ENCODE results near the gene ETFB. TPM values are rescaled to one million over a fixed set of nuclear protein-coding genes. Genes with fewer than 3 reads are reported as not detected.

Gene ETFB
- total RNA-seq, 4 donors from 2014 or later: 56.7 to 69.7 (median 63.6) TPM

- H3K27me3 ChIP-seq: no peaks in the 10 kb centered on the region
- peak overlapping the region; percentile 69 for H3K4me3 ChIP-seq
- H3K36me3 ChIP-seq: peaks cover 4% of the 10 kb centered on the region
- peaks cover 19% of the 10 kb centered on the region for H3K4me1 ChIP-seq
- no peaks in the 10 kb centered on the region for H3K9me3 ChIP-seq
- WGBS: under 1% methylated on average over 17 of the region's 107 CpGs
- peak overlapping the region; percentile 84 for H3K27ac ChIP-seq
- peak; percentile 100 for DNase-seq (ENCODE audit: low spot score in 2 of 2)
- TF ChIP-seq POLR2AphosphoS5 (IDR thresholded peaks at IDR 0.05): no peak
- TF ChIP-seq EP300 (IDR thresholded peaks at IDR 0.05): no peak
- peak; percentile 23 to 29 for TF ChIP-seq CTCF (IDR thresholded peaks at IDR 0.05)
- peak; percentile 44 to 64 for TF ChIP-seq POLR2A (IDR thresholded peaks at IDR 0.05)
Measured at GRCh38 chr19:51339687-51340656, 26.2 kb downstream of the ETFB start.

GRCh38 chr19:51339313-51339686 lies 26.9 kb downstream of the ETFB start:
- WGBS: under 1% methylated on average over 10 of the region's 10 CpGs
- H3K4me1 ChIP-seq: peaks cover 19% of the 10 kb centered on the region

GRCh38 chr19:51338563-51339312 lies 27.4 kb downstream of the ETFB start:
- DNase-seq (ENCODE audit: low spot score in 2 of 2): peak; percentile 91
- Histone ChIP-seq H3K4me1 (peaks cover 19% of the 10 kb centered on the region), H3K27ac (peak overlapping the region; percentile 35), H3K9me3 (no peaks in the 10 kb centered on the region), H3K27me3 (no peaks in the 10 kb centered on the region), H3K4me3 (peak overlapping the region; percentile 69), H3K36me3 (no peaks in the 10 kb centered on the region)
- TF ChIP-seq EP300 (IDR thresholded peaks at IDR 0.05) (no peak), CTCF (IDR thresholded peaks at IDR 0.05) (peak; percentile 75 to 89)
- 7% methylated on average over 30 of the region's 43 CpGs for WGBS

More at GRCh38 chr19:51339313-51339686, 26.9 kb downstream of the ETFB start:
- Histone ChIP-seq H3K36me3 (no peaks in the 10 kb centered on the region), H3K9me3 (no peaks in the 10 kb centered on the region), H3K4me3 (peak overlapping the region; percentile 69), H3K27ac (peak overlapping the region; percentile 35), H3K27me3 (no peaks in the 10 kb centered on the region)
- DNase-seq (ENCODE audit: low spot score in 2 of 2): no peak
- TF ChIP-seq CTCF (IDR thresholded peaks at IDR 0.05): no peak
- TF ChIP-seq EP300 (IDR thresholded peaks at IDR 0.05): no peak
- no peak for TF ChIP-seq POLR2AphosphoS5 (IDR thresholded peaks at IDR 0.05)
- no peak for TF ChIP-seq POLR2A (IDR thresholded peaks at IDR 0.05)

- WGBS: 81% methylated on average over 15 of the region's 19 CpGs
- H3K27me3 ChIP-seq: no peaks in the 10 kb centered on the region
- no peak overlapping the region for H3K4me3 ChIP-seq
- H3K9me3 ChIP-seq: no peaks in the 10 kb centered on the region
- H3K36me3 ChIP-seq: no peaks in the 10 kb centered on the region
- TF ChIP-seq EP300 (IDR thresholded peaks at IDR 0.05): no peak
- TF ChIP-seq POLR2A (IDR thresholded peaks at IDR 0.05): no peak
- TF ChIP-seq POLR2AphosphoS5 (IDR thresholded peaks at IDR 0.05): no peak
- TF ChIP-seq CTCF (IDR thresholded peaks at IDR 0.05): no peak
- DNase-seq (ENCODE audit: low spot score in 2 of 2): no peak
- no peak overlapping the region for H3K27ac ChIP-seq
- H3K4me1 ChIP-seq: peaks cover 19% of the 10 kb centered on the region
Measured at GRCh38 chr19:51337861-51338562, 28.2 kb downstream of the ETFB start.
